GM18498 (cell line): Measurements from ENCODE around the gene TFPI2.
"Not testable (repeated sequence)": the region's sequence is repeated elsewhere in the genome, so short reads cannot be mapped to it uniquely, and the experiment has no call there.

Experiments used
- ATAC-seq: cut with Tn5 transposase; IDR thresholded peaks from one replicate; pipeline ENCODE4 v1.9.1; 2021; ENCODE audit warnings: mild to moderate bottlenecking, moderate library complexity; ENCODE audit not compliant: unreplicated experiment

The TFPI2 gene

GRCh38 chr7:93890464-93891068 is at the start of gene TFPI2:
Gene TFPI2, minus strand, starts transcription at chr7:93890753. Its CDS starts 75 bp downstream, at chr7:93890678.
- peak; percentile 61 for ATAC-seq

GRCh38 chr7:93938293-93938692 is 47.7 kb upstream of the TFPI2 start:
- no peak for ATAC-seq

- no peak for ATAC-seq
Observed at GRCh38 chr7:93937818-93938217, 47.3 kb upstream of the TFPI2 start.

- no peak for ATAC-seq
Observed at GRCh38 chr7:93935102-93935501, 44.5 kb upstream of the TFPI2 start.

- no peak for ATAC-seq
Observed at GRCh38 chr7:93933156-93933555, 42.6 kb upstream of the TFPI2 start.

GRCh38 chr7:93931655-93932054 is 41.1 kb upstream of the TFPI2 start:
- no peak for ATAC-seq

- no peak for ATAC-seq
Observed at GRCh38 chr7:93927585-93927984, 37.0 kb upstream of the TFPI2 start.

GRCh38 chr7:93926800-93927199 is 36.2 kb upstream of the TFPI2 start:
- ATAC-seq: no peak

GRCh38 chr7:93923942-93924341 is 33.4 kb upstream of the TFPI2 start:
- ATAC-seq: no peak

GRCh38 chr7:93923296-93923695 is 32.7 kb upstream of the TFPI2 start:
- no peak for ATAC-seq

GRCh38 chr7:93921607-93922566 is 31.3 kb upstream of the TFPI2 start, which contains the start of gene GNG11:
Gene GNG11, plus strand, starts transcription at chr7:93921735. Its CDS starts 403 bp downstream, at chr7:93922138.
- peak; percentile 92 for ATAC-seq

GRCh38 chr7:93921186-93921585 is 30.6 kb upstream of the TFPI2 start:
- ATAC-seq: no peak

- no peak for ATAC-seq
Observed at GRCh38 chr7:93920496-93921182, 30.1 kb upstream of the TFPI2 start.

- ATAC-seq: peak; percentile 16
Observed at GRCh38 chr7:93916315-93916714, 25.8 kb upstream of the TFPI2 start.

GRCh38 chr7:93915888-93916287 is 25.3 kb upstream of the TFPI2 start:
- peak; percentile 64 for ATAC-seq

- ATAC-seq: not testable (repeated sequence)
Observed at GRCh38 chr7:93915206-93915842, 24.8 kb upstream of the TFPI2 start.

GRCh38 chr7:93914581-93915066 is 24.1 kb upstream of the TFPI2 start:
- ATAC-seq: no peak

GRCh38 chr7:93913197-93913596 is 22.6 kb upstream of the TFPI2 start:
- no peak for ATAC-seq

GRCh38 chr7:93911661-93912060 is 21.1 kb upstream of the TFPI2 start:
- ATAC-seq: peak; percentile 53

GRCh38 chr7:93911242-93911641 is 20.7 kb upstream of the TFPI2 start:
- ATAC-seq: not testable (repeated sequence)
